Activated CD4-positive, alpha-beta T cell treated with anti-CD3 and anti-CD28 coated beads for 1 hour (primary cell): ENCODE data around the gene PXMP4.

Source experiments
- DNase-seq: peaks from one replicate; pipeline ENCODE4 v3.0.0-alpha.2; 2020

Gene PXMP4

DNA sequence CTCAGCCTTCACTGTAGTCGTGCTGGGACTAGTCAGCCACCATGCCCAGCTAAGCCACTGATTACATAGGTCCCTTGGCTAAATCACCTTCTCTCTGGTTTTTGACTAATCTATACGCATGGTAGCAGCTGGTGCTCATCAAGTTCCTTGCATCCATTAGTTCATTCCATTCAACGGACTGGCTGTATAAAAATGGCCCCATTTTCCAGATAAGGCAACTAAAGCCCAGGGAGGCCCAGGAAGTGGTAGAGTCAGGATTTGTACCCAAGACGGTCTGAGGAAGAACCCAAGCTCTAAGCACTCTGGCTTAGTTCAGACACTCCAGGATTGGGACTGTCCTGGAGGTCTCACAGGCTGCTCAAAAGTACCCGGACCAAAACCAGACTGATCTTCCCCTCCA lies 38.8 kb downstream of the PXMP4 start:
- DNase-seq = no peak

DNA sequence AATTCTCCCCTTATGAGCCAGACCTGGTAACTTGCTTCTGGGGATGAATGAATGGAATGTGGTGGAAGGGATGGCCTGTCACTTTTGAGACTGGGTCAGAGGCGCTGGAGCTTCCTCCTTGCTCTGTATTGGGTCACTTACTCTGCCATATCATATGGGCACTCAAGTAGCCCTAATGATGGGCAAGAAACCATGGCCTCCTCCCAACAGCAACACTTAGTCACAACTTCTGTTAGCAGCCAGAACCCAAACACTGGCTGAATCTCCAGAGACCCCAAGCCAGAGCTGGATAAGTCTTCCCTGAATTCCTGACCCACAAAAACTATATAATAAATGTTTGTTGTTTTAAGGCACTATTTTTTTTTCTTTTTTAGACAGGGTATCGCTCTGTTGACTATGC lies 39.4 kb downstream of the PXMP4 start:
- DNase-seq = no peak

- DNase-seq = no peak
Observed at GRCh38 chr20:33679758-33680485, 40.2 kb downstream of the PXMP4 start.

GRCh38 chr20:33677991-33678702 lies 42.0 kb downstream of the PXMP4 start:
- DNase-seq = no peak

- DNase-seq = no peak
Observed at GRCh38 chr20:33676652-33677645, 43.2 kb downstream of the PXMP4 start.

- DNase-seq = no peak
Observed at GRCh38 chr20:33676121-33676520, 44.0 kb downstream of the PXMP4 start.

- DNase-seq = no peak
Observed at GRCh38 chr20:33675136-33675959, 44.8 kb downstream of the PXMP4 start.

- no peak for DNase-seq
Observed at GRCh38 chr20:33674294-33675135, 45.6 kb downstream of the PXMP4 start, which contains the start of gene NECAB3. TSS of gene NECAB3 (minus strand) at chr20:33674428. CDS start at chr20:33674352, 76 bp downstream.

DNA sequence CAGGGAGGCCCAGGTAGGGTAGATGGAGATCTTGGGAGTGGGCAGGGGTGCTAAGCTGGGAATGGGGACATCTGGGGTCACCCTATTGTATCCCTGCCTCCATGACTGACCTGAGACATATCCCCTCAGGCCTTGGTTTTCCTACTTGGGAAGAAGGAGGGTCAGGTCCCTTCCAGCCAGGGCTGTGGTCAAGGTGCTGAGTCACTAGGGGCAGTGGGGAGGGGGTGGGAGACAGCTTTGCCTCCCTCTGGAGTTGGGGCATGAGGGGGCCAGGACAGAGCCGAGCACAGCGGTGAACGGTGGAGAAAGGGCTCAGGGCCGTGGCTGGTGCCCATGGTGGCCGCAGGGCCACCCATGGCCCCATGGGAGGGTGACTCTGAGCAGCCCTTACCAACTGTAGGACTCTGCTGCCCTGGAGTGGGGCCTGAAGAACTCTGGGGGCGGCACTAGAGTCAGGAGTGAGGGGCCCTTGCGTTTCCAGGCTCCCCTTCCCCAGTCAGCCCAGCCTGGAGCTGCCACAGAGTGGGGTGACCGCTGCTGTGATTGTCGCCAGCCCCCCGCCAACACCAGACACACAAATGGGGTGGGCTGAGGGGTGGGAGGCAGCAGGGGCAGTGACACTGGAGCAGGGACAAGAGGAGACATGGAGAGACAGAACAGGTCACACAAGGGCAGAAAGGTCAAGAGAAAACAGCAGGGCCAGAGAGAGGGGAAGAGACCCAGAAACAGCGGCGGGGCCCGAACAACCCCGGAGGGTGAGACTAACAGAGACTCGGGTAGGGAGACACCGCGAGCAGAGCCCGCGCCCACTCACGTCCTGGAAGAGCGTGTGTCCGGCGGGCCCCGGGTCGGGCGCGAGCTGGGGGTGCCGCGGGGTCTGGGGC lies 46.5 kb downstream of the PXMP4 start:
- no peak for DNase-seq

DNA sequence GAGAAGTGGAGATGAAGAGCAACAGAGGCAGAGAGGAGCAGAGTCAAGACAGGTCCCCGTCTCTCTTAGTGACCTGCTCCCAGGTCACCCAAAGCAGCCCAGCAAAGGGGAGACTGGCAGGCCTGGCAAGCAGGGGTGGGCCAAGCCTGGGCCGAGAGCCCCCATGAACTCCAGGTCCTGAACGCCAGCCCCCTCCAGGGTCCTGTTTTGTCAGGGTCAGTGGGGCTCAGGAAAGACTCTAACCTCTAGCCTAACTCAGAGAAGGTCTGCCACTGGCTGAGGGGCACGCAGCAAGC lies 47.0 kb downstream of the PXMP4 start:
- no peak for DNase-seq

DNA sequence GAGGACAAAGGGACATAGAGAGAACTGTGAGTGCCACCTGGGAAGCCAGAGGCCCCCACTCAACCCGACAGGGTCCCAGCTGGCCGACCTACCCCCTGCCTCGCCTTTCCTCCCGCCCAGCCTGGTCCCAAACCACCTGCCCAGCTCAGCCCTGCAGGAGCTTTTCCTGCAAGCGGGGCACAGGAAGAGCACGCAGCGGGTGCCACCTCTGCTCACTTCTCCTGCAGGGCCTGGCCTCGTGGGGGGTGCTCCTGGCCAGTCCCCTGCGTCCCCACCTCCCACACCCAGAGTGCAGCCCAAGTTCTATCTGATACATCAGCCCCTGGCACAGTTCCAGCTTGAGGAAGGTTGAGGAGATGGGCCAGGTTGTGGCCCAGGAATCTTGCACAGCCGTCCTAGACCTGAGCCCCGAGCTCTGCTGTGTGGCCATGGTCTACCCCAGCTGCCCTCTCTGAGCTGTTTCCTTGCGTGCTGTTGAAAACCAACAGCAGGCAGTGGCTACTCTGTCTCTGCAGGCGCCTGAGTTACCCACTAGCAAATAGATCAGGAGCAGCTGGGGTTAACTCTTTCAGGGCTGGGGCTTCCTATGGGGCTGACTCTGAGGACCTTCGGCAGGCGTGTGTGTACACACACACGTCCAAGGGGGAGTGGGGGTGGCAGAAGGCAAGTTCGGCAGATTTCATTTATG lies 47.5 kb downstream of the PXMP4 start:
- no peak for DNase-seq

DNA sequence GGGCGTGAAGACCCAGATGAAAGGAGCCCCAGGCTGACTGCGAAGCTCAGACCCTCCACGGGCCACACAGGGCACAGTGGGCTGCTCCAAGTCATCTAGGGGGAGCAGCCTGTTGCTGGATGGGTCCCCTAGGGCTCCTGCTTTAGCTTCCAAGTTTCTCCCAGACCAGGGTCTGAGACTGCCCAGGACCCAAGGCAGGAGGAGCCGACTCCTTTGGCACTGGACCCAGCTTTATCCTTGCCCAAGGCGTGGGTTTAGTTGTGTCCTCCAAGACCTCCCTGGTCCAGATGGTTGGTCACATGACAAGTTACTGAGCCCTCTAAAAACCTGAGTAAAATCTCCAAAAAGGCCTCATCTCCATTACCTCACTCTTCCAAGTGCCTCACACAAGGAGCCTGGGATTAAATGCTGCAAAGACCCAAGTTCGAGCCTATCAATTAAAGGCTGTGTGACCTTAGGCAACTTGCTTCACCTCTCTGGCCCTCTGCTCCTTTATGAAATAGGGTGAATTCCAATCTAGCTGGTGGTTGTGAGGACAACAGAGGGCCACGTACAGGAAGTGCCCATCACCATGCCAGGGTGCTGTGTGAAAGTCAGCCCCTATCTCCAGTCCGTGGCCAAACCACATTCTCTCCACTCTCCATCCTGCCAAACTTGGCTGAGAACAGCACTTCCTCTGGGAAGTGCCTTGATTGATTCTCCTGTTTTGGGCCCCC lies 48.4 kb downstream of the PXMP4 start:
- DNase-seq = no peak

GRCh38 chr20:33670715-33671499 lies 49.2 kb downstream of the PXMP4 start:
- DNase-seq = no peak

GRCh38 chr20:33669873-33670640 lies 50.1 kb downstream of the PXMP4 start:
- DNase-seq = no peak

- DNase-seq = no peak
Observed at GRCh38 chr20:33669224-33669623, 50.9 kb downstream of the PXMP4 start.

DNA sequence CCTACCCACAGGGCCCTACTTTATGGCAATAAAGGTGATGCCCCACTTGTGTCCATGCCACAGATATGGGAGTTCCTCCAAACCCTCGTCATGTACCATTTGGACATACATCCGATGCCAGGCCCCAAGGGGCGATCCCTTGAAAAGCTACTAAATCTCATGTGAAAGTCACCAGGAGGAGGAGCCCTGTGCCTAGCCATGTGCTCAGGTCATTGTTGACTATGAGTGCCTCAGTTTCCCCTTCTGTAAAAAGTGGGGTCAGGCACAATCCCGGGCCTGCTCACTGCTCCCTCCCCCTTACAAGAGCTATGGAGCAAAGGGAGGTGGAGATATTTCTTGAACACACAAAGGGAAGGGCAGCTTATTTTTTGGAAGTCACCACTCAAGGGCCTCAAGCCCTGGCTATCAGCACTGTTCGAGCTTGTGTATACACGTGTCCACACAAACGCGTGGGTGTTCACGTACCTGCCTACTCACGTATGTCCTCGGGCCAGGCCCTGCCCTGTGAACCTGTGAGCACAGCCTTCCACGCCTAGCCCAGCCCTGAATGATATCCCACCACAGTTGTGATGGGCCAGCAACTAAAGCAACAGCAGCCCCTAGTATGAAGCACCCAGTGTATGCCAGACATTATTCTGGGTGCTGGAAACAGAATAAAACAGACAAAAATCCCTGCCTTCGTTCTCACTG lies 51.5 kb downstream of the PXMP4 start:
- DNase-seq = no peak
